GM12892 (cell line): ENCODE measurements around the gene LLPH.

Source experiments
- POLR2A ChIP-seq: IDR thresholded peaks from 2 replicates; pipeline ENCODE4 v1.6.1; 2011; ENCODE audit warnings: low read depth, low read length, control low read depth
- POLR2AphosphoS5 ChIP-seq: IDR thresholded peaks from 2 replicates; pipeline ENCODE4 v1.6.1; 2011; ENCODE audit warnings: low read depth, low read length, control low read depth
- TAF1 ChIP-seq: IDR thresholded peaks from 2 replicates; pipeline ENCODE4 v1.6.1; 2011; ENCODE audit warnings: low read depth, mild to moderate bottlenecking, control low read depth, low read length, borderline replicate concordance

GRCh38 chr12:66149702-66150398 is 19.3 kb upstream of the LLPH start:
- no peak for TF ChIP-seq TAF1
- TF ChIP-seq POLR2AphosphoS5, result no peak
- no peak for TF ChIP-seq POLR2A
